TTC549 (cell line): Measurements from ENCODE around the gene IER5.

Experiments used
- FAIRE-seq: peaks from 2 replicates; lab custom pipeline; 2012; peaks lifted over from hg19 to GRCh38; lab: Jason Lieb, UNC

Gene IER5

GRCh38 chr1:181099152-181100014, 10.9 kb downstream of the IER5 start:
- FAIRE-seq = peak; percentile 95

GRCh38 chr1:181100015-181100905, 11.8 kb downstream of the IER5 start:
- no peak for FAIRE-seq

- no peak for FAIRE-seq
Observed at GRCh38 chr1:181100934-181101333, 12.4 kb downstream of the IER5 start.

GRCh38 chr1:181101581-181102226, 13.2 kb downstream of the IER5 start:
- FAIRE-seq = no peak

DNA sequence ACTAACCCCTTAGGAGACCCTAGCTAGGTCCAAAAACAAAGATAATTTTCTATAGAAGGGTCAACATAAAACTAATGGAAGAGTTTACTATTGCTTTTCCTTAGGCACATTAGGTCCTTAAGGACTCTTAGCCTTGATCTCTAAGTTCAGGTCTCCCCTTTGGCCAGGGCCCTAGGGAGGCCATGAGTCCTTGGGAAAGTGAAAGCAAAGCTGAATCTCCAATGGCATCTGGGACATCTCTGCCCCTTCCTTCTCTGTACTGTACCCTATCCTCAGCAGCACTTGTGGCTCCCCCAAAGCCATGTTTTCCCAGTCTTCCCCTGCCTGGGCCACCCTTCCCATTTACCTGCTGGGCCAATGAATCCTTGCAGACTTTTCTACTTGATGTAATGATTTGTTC, 14.3 kb downstream of the IER5 start:
- no peak for FAIRE-seq

DNA sequence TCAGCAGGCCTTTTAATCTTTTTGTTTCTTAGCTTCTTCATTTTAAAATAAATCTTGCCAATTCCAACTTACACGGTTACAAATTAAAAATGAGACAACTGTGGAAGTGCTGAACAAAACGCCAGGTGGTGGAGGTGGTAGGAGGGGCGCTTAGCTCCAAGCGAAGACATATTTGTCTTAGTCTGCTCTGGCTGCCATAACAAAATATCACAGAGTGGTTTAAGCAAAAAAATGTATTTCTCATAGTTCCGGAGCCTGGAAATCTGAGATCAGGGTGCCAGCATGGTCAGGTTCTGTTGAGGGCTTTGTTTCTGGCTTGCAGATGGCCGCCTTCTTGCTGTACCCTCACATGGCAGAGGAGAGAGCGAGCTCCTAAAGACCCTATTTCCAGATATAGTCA, 14.9 kb downstream of the IER5 start:
- FAIRE-seq = no peak

- FAIRE-seq = peak; percentile 19
Observed at GRCh38 chr1:181104042-181104789, 15.7 kb downstream of the IER5 start.

DNA sequence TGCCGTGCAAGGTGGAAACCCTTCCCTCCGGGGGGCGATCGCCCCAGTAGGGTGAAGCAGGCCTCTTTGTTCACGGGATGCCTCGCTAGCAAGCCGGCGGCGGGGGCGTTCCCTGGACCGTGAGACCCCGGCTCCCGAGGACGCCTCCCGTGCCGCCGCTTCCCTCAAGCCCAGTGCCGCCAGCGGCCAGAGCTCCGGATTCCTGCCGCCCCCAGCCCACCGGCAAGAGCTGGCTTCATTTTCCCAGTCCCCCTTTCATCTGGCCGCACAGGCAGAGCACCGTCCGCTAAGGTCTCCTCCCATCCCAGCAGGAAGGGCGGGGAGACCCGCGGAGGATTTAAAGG, 16.3 kb downstream of the IER5 start:
- FAIRE-seq = no peak

DNA sequence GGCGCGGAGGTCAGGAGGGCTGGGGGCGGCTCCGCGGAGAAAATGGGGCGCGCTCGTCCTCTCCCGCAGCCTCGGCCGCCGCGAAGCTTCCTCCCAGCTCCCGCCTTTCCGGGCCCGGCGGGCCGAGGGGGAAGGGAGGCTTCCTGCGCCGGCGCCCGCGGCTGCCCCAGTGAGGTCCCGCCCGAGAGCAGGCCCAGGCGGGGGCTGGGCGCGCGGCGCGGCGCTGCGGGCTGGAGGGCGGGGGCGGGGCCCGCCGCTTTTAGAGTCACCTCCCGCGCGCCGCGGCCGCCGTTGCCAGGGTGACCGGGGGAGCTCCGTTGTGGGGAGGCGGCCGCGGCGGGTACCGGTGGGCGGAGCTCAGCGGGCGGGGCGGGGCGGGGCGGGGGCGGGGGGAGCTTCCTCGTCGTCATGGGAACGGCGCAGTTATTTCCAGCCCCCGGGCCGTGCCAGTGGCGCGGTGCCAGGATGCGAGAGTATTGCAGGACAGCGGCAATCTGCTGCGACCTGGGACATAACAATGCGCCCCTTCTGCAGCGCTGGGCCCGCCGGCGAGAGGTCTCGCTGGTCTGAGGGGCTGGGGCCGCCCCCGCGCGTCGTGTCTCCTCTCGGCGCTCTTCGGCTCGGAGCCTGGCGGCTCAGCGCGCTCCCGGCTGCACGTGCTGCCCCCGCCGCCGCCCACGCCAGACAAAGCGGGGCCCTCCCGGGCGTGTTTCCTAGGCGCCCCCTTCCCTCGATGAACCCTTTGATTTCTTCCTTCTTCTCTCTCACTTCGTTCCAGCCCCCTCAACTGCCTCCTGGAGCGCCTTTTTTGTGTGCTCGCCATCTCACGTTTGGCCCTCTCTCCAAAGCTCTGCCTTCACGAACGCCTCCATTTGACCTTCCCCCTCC, 16.9 kb downstream of the IER5 start:
- no peak for FAIRE-seq

GRCh38 chr1:181106022-181106312, 17.5 kb downstream of the IER5 start:
- FAIRE-seq = no peak

GRCh38 chr1:181106479-181106878, 18.0 kb downstream of the IER5 start:
- FAIRE-seq = no peak

GRCh38 chr1:181107711-181108110, 19.2 kb downstream of the IER5 start:
- no peak for FAIRE-seq

- no peak for FAIRE-seq
Observed at GRCh38 chr1:181108304-181108867, 19.9 kb downstream of the IER5 start.

DNA sequence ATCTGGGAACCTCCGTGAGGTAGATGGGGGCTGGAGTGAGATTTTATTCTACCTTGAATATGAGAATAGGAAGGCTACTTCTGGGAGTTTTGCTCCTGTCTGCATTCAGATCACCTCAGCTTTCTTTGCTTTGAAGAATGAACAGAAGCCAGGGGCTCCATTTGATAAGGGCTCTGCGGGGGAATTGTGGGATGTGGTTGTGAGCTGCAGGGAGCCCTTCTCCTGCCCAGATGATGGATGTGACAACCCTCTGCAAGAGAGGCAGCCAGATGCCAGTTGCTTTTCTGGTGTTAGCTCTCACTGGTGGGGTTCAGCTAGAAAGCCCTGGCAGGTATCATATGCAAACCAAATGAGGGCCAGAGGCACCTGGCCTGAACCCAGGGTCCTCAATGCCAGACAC, 21.5 kb downstream of the IER5 start:
- FAIRE-seq = no peak

DNA sequence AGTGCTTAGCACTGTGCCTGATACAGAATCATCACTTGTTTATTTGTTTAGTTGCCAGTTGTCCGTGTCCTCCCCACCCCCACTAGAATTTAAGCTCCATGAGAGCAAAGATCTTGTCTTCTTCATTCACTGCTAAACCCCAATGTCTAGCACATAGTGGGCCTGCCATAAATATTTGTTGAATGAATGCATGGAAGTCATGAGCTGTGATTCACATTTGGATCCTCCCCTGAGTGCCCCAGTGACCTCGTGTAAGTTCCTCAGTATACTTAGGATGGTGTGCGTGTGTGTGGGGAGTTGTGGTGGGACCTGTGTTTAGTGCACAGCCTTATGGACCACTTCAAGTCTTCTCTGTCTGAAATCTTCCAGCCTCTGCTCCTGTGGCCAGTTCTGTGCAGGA, 23.1 kb downstream of the IER5 start:
- FAIRE-seq = no peak

DNA sequence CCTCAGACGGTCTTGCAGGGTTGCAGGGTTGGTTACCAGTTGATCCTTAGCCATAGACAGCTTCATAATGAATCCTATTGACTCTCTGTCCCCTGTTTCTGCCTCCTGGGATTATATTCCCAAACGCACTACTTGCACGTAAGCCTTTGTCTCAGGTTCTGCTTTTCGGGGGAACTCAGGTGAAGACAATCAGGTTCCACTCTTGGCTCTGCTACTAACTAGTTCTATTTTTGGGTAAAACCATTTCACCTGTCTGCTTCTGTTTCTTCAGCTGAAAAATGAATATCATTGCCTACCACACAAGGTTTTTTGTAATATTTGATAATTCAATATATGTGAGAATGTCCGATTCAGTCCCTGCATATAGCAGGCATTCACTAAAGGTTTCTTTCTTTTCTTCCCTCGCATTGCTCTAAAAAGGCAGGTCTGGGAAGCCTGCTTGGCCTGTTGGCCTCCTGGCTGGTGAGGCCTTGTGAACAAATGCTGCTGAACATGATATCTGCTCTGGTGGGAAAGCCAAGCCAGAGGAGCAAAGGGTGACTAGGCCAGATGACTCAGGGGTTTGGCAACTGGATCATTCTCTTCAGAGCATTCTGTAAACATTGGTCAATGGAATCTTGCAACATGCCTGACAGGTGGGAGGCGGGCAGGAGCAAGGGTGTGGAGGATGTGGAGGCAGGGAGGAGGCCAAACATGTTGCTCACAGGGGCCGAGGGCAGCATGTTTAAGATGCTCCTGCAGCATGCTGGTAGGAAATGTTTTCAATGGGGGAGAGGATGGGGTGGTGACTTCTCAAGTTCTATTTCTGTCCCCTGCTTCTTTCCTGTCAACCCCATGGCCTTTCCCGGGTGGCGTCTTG, 23.8 kb downstream of the IER5 start:
- no peak for FAIRE-seq

DNA sequence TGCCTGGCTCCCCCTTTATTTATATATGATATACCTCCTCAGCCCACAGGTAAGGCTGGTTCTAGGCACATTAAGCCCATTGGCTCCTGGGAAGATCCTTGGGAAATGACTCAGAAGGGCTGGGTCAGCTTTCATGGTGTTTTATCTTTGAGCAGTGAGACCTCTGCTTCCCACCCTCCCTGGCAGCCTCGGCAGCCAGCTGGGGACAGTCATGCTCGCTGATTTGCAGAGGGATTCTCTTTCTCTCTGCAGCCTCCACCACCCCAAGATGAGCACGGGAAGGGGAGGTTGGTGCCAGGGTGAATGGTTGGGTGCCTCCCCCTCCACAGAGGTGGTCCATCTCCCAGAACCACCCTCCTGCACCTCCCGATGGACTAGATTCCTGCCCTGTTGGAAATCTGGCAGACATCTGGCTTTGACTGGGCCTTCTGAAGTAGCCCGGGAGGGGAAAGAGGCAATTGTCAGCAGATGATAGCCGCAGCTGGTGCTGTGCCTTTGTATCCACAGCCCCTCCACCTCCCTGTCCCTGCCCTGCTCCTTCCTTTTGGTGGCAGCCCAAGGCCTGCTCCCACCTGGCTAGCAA, 24.6 kb downstream of the IER5 start:
- FAIRE-seq = no peak

GRCh38 chr1:181114574-181115367, 26.3 kb downstream of the IER5 start:
- no peak for FAIRE-seq

DNA sequence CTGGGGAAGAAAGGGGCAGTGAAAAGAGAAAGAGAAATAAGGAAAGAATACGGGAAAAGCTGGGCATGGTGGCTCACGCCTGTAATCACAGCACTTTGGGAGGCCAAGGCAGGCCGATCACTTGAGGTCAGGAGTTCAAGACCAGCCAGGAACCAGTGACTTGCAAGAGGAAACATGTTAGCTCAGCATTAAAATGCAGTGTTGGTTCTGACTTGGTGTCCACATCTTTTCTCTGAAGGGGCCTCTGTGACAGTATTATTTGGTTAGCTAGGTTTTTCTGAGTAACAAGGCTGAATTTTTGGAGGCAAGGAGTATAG, 26.8 kb downstream of the IER5 start:
- FAIRE-seq = no peak
